HG03457 (cell line): ENCODE data around the gene POU5F1.
"Not testable (repeated sequence)": the region's sequence is repeated elsewhere in the genome, so short reads cannot be mapped to it uniquely, and the experiment has no call there.

Source experiments
- ATAC-seq: cut with Tn5 transposase; IDR thresholded peaks from one replicate; pipeline ENCODE4 v1.9.1; 2021; ENCODE audit warnings: moderate number of reproducible peaks; ENCODE audit not compliant: unreplicated experiment

POU5F1 gene

GRCh38 chr6:31169123-31169857 lies 1.2 kb downstream of the POU5F1 start:
- no peak for ATAC-seq

- no peak for ATAC-seq
These were observed 1.9 kb downstream of the POU5F1 start for GRCh38 chr6:31168606-31169005.

GRCh38 chr6:31165986-31166385 lies 4.5 kb downstream of the POU5F1 start:
- no peak for ATAC-seq

- not testable (repeated sequence) for ATAC-seq
These were observed 5.2 kb downstream of the POU5F1 start for GRCh38 chr6:31165064-31165832.

GRCh38 chr6:31164475-31165063 lies 5.9 kb downstream of the POU5F1 start:
- not testable (repeated sequence) for ATAC-seq

DNA sequence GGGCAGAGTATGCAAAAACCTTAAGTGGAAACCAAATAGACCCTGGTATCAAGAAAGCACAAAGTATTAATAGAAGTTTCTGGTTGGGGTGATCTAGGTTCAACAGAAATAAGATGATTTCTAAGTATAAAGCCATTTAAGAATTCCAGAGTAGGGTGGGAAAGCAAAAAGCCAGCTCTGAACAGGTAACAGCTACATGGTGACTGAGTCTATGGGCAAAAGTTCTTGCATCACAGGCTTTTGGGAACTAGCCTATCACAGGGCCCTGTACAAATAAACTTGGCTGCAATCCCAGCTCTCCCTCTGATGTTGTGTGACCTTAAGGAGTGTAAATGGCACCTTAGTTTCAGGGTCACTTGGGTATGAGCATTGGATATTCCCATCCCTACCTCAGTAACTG lies 6.6 kb downstream of the POU5F1 start:
- ATAC-seq: no peak

DNA sequence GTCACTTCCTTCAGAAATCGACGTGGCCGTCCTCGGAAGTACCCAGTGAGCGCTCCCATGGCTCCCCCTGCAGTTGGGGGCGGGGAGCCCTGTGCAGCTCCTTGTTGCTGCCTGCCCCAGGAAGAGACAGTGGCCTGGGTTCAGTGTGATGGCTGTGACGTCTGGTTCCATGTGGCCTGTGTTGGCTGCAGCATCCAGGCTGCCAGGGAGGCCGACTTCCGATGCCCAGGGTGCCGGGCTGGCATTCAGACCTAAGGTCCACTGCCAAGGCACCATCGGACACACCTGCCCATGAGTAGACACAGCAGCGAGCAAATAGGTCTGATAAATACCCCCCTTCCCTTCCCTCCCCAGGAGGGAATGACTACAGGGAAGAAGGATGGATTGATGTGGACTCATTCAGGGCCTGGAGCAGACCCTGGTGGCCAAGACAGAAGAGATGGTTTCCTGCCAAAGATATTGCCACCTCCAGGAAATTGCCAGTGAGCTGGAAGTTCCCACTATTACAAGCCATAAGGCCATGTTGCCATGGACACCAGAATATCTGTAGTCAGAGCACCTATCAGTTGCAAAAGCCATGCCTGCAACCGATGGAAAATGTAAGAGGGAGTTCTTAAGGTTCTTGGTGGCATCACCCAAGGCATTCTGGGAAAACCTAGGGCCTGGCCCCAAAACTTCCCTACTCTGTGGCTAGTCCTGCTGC lies 7.9 kb downstream of the POU5F1 start:
- no peak for ATAC-seq

DNA sequence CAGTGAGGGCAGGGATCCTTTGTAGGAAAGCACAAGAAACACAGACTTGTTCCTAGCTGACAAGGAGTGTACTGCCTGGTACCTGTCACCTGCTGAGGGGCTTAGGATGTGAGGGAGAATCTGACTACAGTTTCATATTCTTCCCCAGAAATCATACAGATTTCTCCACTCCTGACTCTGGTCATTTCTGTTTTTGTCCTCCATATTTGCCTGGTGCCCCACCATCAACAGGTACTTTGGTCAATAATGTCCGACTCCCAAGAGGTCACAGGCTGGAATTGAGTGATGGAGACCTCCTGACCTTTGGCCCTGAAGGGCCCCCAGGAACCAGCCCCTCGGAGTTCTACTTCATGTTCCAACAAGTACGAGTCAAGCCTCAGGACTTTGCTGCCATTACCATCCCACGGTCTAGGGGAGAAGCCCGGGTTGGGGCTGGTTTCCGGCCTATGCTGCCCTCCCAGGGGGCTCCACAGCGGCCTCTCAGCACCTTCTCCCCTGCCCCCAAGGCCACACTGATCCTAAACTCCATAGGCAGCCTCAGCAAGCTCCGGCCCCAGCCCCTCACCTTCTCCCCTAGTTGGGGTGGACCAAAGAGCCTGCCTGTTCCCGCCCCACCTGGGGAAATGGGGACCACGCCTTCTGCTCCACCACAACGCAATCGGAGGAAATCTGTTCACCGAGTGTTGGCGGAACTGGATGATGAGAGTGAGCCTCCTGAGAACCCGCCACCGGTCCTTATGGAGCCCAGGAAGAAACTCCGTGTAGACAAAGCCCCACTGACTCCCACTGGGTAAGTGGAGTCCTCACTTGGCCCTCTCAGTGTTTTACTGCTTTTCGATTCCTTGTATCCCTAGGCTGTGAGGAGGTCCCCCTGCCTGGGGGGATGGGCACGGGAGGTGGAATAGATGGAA lies 9.0 kb downstream of the POU5F1 start:
- ATAC-seq: no peak

GRCh38 chr6:31158863-31159855 lies 11.3 kb downstream of the POU5F1 start:
- no peak for ATAC-seq

GRCh38 chr6:31158140-31158862 lies 12.2 kb downstream of the POU5F1 start, which contains the start of gene TCF19:
Gene TCF19, plus strand, starts transcription at chr6:31158589. Its CDS starts 881 bp downstream, at chr6:31159470.
- ATAC-seq: peak; percentile 65

DNA sequence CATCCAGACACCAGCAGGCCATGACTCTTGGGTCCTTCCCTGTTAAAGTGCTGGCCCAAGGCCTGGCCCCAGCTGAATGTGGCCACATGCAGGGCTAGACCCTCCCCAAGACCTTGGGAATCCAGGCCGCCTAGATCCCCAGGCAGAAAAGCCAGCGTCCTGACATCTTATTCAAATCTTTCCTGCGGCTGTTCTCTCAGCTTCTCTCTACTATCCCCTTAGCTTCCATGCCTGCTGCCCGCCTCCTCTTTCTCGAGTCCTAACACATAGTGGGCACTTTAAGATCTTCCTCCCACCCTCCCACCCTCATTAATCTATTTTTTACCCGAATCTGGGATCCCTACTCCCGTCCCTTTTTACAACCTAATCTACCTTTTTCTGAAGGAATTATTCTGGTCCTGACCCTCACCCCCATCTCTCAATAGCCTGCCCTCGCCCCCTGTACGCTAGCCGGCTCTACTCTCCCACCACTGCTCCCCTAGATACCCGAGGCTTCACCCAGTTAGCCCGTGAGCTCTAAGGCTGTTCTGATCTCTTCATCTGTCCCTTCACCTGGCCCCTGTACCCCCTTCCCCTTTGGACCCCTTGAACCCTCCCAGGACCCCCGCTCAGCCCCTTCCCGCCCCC lies 12.9 kb downstream of the POU5F1 start, which contains the start of gene CCHCR1:
TSS of gene CCHCR1 (minus strand) at position 290 of the 627 bp plus-strand sequence. CDS start at position 88, 202 bp downstream.
- ATAC-seq: no peak

- no peak for ATAC-seq
These were observed 13.8 kb downstream of the POU5F1 start for GRCh38 chr6:31156641-31157040.

DNA sequence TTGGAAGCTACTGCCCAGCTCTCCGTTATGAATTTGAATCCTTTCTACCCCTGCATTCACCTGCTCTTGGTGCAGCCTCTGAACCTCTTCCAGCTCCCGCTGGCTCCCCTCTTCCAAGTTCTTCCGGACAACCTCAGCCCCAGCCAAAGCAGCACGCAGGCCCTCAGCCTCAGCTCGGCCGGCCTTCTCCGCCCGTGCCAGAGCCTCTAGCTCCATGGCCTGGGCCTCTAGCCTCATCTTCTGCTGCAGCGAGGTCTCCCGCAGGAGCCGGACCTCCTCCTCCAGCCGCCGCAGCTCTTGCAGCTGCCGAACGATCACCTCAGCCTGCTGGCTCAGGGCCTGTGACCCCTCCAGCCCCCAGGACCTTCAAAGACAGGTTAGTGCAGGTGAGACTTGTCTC lies 16.0 kb downstream of the POU5F1 start:
- ATAC-seq: no peak

- ATAC-seq: no peak
These were observed 17.7 kb downstream of the POU5F1 start for GRCh38 chr6:31152781-31153180.

- ATAC-seq: no peak
These were observed 20.5 kb downstream of the POU5F1 start for GRCh38 chr6:31149827-31150447.

- ATAC-seq: no peak
These were observed 25.1 kb downstream of the POU5F1 start for GRCh38 chr6:31145386-31145785.

DNA sequence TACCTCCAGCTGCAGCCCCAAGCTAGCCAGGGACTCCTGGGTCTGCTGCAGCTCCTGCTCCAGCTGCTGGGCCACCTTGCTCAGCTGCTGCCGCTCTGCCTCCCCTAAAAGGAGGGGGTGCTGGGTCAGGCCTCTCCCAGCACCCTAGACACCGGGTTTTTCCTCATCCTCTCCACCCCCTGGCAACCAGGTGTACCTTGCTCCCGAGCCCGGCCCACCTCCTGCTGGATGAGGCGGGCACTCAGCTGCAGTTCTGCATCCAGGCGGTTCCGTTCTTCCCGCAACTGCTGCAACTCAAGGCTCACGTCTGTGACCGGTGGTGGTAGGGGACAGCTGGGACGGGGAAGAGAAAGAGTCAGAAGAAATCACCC lies 25.5 kb downstream of the POU5F1 start:
- no peak for ATAC-seq
